ENCODE results near the gene MAGI2. TPM values are rescaled to one million over a fixed set of nuclear protein-coding genes. Genes with fewer than 3 reads are reported as not detected.

The MAGI2 gene
- total RNA-seq, 1 donor from 2014 or later: 2.5 TPM

GRCh38 chr7:78787854-78788253, 665.6 kb downstream of the MAGI2 start:
- Histone ChIP-seq H3K4me3 (ENCODE audit: low read depth, low read length) (no peak overlapping the region), H3K27me3 (ENCODE audit: control insufficient read depth, insufficient read depth, low read length) (no peaks in the 10 kb centered on the region), H3K36me3 (ENCODE audit: control insufficient read depth, insufficient read depth, low read length) (no peaks in the 10 kb centered on the region)
- TF ChIP-seq CTCF (IDR thresholded peaks at IDR 0.05; ENCODE audit: insufficient read depth, low read length, poor library complexity, severe bottlenecking): no peak
- DNase-seq (ENCODE audit: low read depth): no peak

- Histone ChIP-seq H3K27me3 (ENCODE audit: control insufficient read depth, insufficient read depth, low read length) (no peaks in the 10 kb centered on the region), H3K4me3 (ENCODE audit: low read depth, low read length) (no peak overlapping the region), H3K36me3 (ENCODE audit: control insufficient read depth, insufficient read depth, low read length) (no peaks in the 10 kb centered on the region)
- TF ChIP-seq CTCF (IDR thresholded peaks at IDR 0.05; ENCODE audit: insufficient read depth, low read length, poor library complexity, severe bottlenecking): no peak
- no peak for DNase-seq (ENCODE audit: low read depth)
These were observed 667.4 kb downstream of the MAGI2 start for GRCh38 chr7:78786055-78786454.

GRCh38 chr7:78783179-78783962, 670.1 kb downstream of the MAGI2 start:
- H3K36me3 ChIP-seq (ENCODE audit: control insufficient read depth, insufficient read depth, low read length): no peaks in the 10 kb centered on the region
- DNase-seq (ENCODE audit: low read depth): no peak
- H3K4me3 ChIP-seq (ENCODE audit: low read depth, low read length): no peak overlapping the region
- TF ChIP-seq CTCF (IDR thresholded peaks at IDR 0.05; ENCODE audit: insufficient read depth, low read length, poor library complexity, severe bottlenecking): no peak
- H3K27me3 ChIP-seq (ENCODE audit: control insufficient read depth, insufficient read depth, low read length): no peaks in the 10 kb centered on the region

- H3K36me3 ChIP-seq (ENCODE audit: control insufficient read depth, insufficient read depth, low read length): no peaks in the 10 kb centered on the region
- no peak overlapping the region for H3K4me3 ChIP-seq (ENCODE audit: low read depth, low read length)
- no peaks in the 10 kb centered on the region for H3K27me3 ChIP-seq (ENCODE audit: control insufficient read depth, insufficient read depth, low read length)
- no peak for TF ChIP-seq CTCF (IDR thresholded peaks at IDR 0.05; ENCODE audit: insufficient read depth, low read length, poor library complexity, severe bottlenecking)
- DNase-seq (ENCODE audit: low read depth): no peak
These were observed 672.9 kb downstream of the MAGI2 start for GRCh38 chr7:78780560-78780959.

- Histone ChIP-seq H3K27me3 (ENCODE audit: control insufficient read depth, insufficient read depth, low read length) (no peaks in the 10 kb centered on the region), H3K36me3 (ENCODE audit: control insufficient read depth, insufficient read depth, low read length) (no peaks in the 10 kb centered on the region), H3K4me3 (ENCODE audit: low read depth, low read length) (no peak overlapping the region)
- DNase-seq (ENCODE audit: low read depth): no peak
- TF ChIP-seq CTCF (IDR thresholded peaks at IDR 0.05; ENCODE audit: insufficient read depth, low read length, poor library complexity, severe bottlenecking): no peak
These were observed 673.7 kb downstream of the MAGI2 start for GRCh38 chr7:78779788-78780187.

GRCh38 chr7:78777829-78778228, 675.6 kb downstream of the MAGI2 start:
- no peak for TF ChIP-seq CTCF (IDR thresholded peaks at IDR 0.05; ENCODE audit: insufficient read depth, low read length, poor library complexity, severe bottlenecking)

More at GRCh38 chr7:78777829-78778228, 675.6 kb downstream of the MAGI2 start:
- H3K4me3 ChIP-seq (ENCODE audit: low read depth, low read length): no peak overlapping the region
- H3K27me3 ChIP-seq (ENCODE audit: control insufficient read depth, insufficient read depth, low read length): no peaks in the 10 kb centered on the region
- no peak for DNase-seq (ENCODE audit: low read depth)
- H3K36me3 ChIP-seq (ENCODE audit: control insufficient read depth, insufficient read depth, low read length): no peaks in the 10 kb centered on the region

All from kidney epithelial cell (primary cell).